HuH-7.5 (cell line): ENCODE results near the gene MAPK6.
"Not testable (repeated sequence)": the region's sequence is repeated elsewhere in the genome, so short reads cannot be mapped to it uniquely, and the experiment has no call there.

Source experiments
- DNase-seq: peaks from one replicate; pipeline ENCODE4 v3.0.0; 2011; ENCODE audit warnings: low spot score

MAPK6 gene

GRCh38 chr15:52018693-52019393 is at the start of gene MAPK6:
MAPK6 (plus strand) TSS chr15:52019219; CDS start chr15:52046461, 27,242 bp downstream.
- peak; percentile 95 for DNase-seq

GRCh38 chr15:51969728-51970127 is 49.3 kb upstream of the MAPK6 start:
- no peak for DNase-seq

GRCh38 chr15:51970132-51970817 is 48.7 kb upstream of the MAPK6 start:
- no peak for DNase-seq

GRCh38 chr15:51971032-51971374 is 48.0 kb upstream of the MAPK6 start:
- DNase-seq, result no peak

DNA sequence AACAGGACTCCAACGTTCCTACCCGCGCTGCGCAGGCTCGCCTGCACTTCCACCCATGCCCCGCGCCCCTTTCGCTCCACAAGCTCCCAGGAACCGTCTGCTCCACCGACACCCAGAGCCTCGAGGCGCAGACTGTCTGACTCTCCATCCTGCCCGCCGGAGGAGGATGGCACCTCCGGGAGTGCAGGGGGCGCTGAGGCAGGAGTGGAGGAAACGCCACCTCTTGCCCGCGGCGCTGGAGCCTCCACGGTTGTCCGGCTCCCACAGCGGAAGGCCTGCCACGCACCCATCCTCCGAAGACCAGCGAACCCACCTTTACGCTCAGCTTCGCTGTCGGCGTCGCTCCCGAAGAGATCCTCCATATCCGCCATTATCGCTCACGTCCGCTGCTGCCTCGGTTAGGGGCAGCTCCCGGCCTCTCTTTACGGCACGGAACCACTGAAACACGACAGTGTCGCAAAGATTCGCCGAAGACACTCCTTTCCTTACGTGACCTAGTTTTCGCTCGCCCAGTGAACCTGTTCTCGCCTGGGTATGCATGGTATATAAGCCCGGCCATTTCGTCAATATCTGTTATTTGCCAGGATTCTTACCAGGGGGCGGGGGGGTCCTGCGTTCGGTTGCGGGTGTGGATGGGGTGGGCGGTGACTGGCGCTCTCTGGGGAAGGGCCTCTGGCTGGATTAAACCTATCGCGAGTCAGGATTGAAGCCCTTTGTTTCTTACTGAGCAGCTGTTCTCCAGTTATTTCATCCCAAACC is 47.5 kb upstream of the MAPK6 start, which contains the start of gene LEO1:
Gene LEO1, minus strand, starts transcription at position 404 of the 759 bp plus-strand sequence. Its CDS starts 33 bp downstream, at position 371.
- DNase-seq, result peak; percentile 81

DNA sequence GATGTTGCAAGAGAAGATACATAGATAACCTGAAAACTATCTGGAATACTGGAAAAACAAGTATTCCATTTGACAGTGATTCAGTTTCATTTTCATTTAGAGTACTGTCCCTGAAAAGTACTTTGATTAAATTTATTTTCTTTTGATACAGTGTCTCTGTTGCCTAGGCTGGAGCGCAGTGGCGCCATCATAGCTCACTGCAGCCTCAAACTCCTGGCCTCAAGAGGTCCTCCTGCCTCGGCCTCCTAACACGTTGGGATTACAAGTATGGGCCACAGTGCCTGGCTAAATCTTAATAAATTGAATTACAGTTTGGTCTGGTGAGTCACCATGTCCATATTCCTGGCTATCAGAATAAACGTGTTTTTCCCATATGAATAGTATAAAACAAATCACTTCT is 45.8 kb upstream of the MAPK6 start:
- DNase-seq, result no peak

- DNase-seq, result no peak
Measured at GRCh38 chr15:51973775-51974174, 45.2 kb upstream of the MAPK6 start.

- no peak for DNase-seq
Measured at GRCh38 chr15:51982013-51982769, 36.8 kb upstream of the MAPK6 start.

DNA sequence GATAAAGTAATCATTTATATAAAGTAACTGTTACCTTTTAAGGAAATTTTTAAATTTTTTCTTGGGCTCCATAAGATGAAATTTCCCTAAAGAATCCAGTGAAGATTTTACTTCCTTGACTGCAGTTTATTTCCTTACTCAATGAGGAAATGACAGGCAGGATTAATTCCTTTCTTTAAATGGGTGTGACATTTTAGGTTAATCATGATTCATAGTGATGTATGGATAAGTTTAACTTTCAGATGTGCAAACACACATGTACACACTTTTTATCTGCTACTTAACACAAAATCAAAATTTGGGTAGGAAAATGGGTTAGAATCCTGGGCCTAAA is 36.3 kb upstream of the MAPK6 start:
- no peak for DNase-seq

- DNase-seq, result no peak
Measured at GRCh38 chr15:51991141-51991540, 27.9 kb upstream of the MAPK6 start.

GRCh38 chr15:51992953-51993352 is 26.1 kb upstream of the MAPK6 start:
- DNase-seq, result no peak

GRCh38 chr15:52002351-52002750 is 16.7 kb upstream of the MAPK6 start:
- no peak for DNase-seq

GRCh38 chr15:52003089-52003488 is 15.9 kb upstream of the MAPK6 start:
- DNase-seq, result not testable (repeated sequence)

DNA sequence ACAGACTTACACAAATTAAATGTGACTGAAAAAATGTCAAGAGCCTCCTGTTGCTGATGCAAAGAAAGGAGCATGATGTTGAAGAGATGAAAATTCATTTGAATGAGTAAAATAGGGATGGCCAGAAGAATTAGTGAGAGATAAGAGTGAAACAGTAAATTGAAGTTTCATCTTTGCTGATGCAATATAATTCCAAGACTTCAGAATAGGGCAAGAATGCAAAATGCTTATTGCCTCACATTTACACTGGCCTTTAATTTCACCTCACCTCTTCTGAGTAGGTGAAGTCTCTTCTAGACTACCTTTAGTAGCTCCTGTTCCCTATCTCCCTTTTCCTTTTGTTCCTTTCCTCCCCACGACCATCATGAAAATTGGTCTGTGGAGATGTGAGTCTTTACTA is 15.3 kb upstream of the MAPK6 start:
- DNase-seq, result no peak

- no peak for DNase-seq
Measured at GRCh38 chr15:52004806-52005205, 14.2 kb upstream of the MAPK6 start.

GRCh38 chr15:52005748-52006701 is 13.0 kb upstream of the MAPK6 start:
- DNase-seq, result no peak

DNA sequence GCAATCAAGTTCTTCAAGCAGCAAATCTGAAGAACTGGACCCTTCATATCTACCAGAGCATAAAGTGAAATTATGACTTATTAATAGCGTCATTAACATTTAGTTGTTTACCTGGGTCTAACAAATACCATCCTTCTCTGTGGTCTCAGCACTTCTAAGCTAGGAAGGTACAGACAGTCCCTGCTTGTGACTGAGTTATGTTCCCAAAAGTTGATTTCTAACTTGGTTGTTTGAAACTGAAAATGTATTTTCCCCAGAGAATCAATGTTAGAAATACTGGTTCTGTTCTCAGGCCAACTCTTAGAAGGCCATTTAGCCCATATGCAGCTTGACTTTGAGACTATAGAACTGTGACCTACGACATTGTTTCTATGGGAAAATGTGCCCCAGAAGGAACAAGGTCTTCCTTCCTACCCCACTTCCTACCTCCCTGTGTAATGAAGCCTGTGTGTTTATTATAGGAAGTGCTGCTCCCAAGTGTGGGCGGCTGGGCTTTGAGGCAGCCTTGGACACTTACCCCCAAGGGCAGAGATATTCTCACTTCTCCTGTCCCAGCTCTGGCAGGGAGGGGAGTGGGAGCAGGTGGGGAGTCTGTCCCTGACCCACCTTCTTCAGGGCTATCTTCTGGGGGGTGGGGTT is 12.2 kb upstream of the MAPK6 start:
- no peak for DNase-seq

- no peak for DNase-seq
Measured at GRCh38 chr15:52008359-52008697, 10.7 kb upstream of the MAPK6 start.

DNA sequence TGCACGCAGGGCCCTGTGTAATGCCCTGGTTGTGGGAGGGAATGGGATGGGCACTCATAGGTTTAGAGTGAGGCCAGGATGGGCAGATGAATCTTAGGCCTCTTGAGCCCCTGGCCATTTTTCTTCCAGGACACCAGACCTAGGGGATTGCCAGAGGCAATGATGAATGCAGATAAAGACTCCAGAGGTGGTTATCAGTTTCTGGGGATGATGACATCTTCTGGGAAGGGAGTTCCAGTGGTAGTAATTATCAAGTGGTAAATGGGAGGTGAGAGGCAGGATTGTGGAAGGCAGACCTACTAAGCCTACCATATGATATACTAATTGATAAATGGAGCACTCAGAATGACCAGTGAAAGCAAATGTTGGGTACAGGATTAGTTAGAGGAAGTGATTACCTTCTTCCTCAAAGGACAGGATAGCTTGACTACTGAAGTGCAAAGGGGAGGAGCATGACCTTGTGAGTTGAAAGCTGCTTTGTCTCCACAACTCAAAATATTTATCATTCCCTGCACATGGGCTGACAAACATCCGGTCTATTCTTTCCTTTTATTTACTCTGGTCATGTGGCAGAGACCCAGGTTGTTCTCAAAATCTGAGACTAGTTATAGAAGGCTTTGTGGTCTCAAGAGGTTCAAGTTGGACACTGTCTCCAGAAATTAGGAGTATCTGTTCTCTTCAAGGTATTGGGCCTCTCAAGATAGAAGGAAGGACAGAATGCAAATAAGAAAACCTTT is 10.2 kb upstream of the MAPK6 start:
- no peak for DNase-seq
